GM06990 (cell line): Measurements from ENCODE around the gene GNG12.

Source experiments
- DNase-seq: peaks from one replicate; pipeline ENCODE4 v3.0.0-alpha.2; 2011; ENCODE audit not compliant: insufficient read length; ENCODE audit errors: extremely low read depth
- H3K27me3 ChIP-seq: replicated peaks from 2 replicates; pipeline ENCODE4 v1.6.0; 2011; ENCODE audit warnings: low read length; ENCODE audit not compliant: control insufficient read depth, insufficient read depth
- H3K36me3 ChIP-seq: 2 replicates; pipeline ENCODE4 v1.5.1; 2011; ENCODE audit warnings: low read length; ENCODE audit not compliant: control insufficient read depth, insufficient read depth
- H3K4me3 ChIP-seq: replicated peaks from 2 replicates; pipeline ENCODE4 v1.5.1; 2011; ENCODE audit warnings: low read depth, mild to moderate bottlenecking, control low read depth, low read length
- CTCF ChIP-seq: IDR thresholded peaks from 2 replicates; pipeline ENCODE4 v1.5.1; 2011; ENCODE audit warnings: low read length, control low read depth, mild to moderate bottlenecking, inconsistent platforms; ENCODE audit not compliant: insufficient read depth, poor library complexity, severe bottlenecking

The GNG12 gene

GRCh38 chr1:67675800-67676199 is 157.5 kb downstream of the GNG12 start:
- H3K4me3 ChIP-seq: no peak overlapping the region
- no peaks in the 10 kb centered on the region for H3K36me3 ChIP-seq
- DNase-seq: no peak
- H3K27me3 ChIP-seq: no peaks in the 10 kb centered on the region
- no peak for TF ChIP-seq CTCF

GRCh38 chr1:67674260-67675011 is 158.8 kb downstream of the GNG12 start:
- TF ChIP-seq CTCF: no peak
- DNase-seq: no peak
- H3K4me3 ChIP-seq: no peak overlapping the region
- H3K27me3 ChIP-seq: no peaks in the 10 kb centered on the region
- H3K36me3 ChIP-seq: no peaks in the 10 kb centered on the region

- no peak for DNase-seq
- no peak for TF ChIP-seq CTCF
- Histone ChIP-seq H3K4me3 (no peak overlapping the region), H3K36me3 (no peaks in the 10 kb centered on the region), H3K27me3 (no peaks in the 10 kb centered on the region)
These were observed 159.6 kb downstream of the GNG12 start for GRCh38 chr1:67673468-67674201.

GRCh38 chr1:67672260-67672803 is 160.9 kb downstream of the GNG12 start:
- H3K4me3 ChIP-seq: no peak overlapping the region
- DNase-seq: no peak
- H3K27me3 ChIP-seq: no peaks in the 10 kb centered on the region
- TF ChIP-seq CTCF: no peak
- no peaks in the 10 kb centered on the region for H3K36me3 ChIP-seq

- DNase-seq: no peak
- H3K36me3 ChIP-seq: no peaks in the 10 kb centered on the region
- H3K4me3 ChIP-seq: no peak overlapping the region
- no peaks in the 10 kb centered on the region for H3K27me3 ChIP-seq
- TF ChIP-seq CTCF: no peak
These were observed 164.6 kb downstream of the GNG12 start for GRCh38 chr1:67668660-67669059.
